Activated CD8-positive, alpha-beta memory T cell treated with anti-CD3 and anti-CD28 coated beads, Interleukin-2, amount 50 U/mL, for 1 hour (primary cell): ENCODE results near the gene MBTD1.
"Not testable (repeated sequence)": the region's sequence is repeated elsewhere in the genome, so short reads cannot be mapped to it uniquely, and the experiment has no call there.

Experiments
- DNase-seq: peaks from one replicate; pipeline ENCODE4 v3.0.0-alpha.2; 2020; ENCODE audit errors: extremely low read depth

The MBTD1 gene

GRCh38 chr17:51259564-51260236 lies at the start of gene MBTD1:
MBTD1 (minus strand) TSS chr17:51260049; CDS start chr17:51225161, 34,888 bp downstream.
- DNase-seq: peak; percentile 88

DNA sequence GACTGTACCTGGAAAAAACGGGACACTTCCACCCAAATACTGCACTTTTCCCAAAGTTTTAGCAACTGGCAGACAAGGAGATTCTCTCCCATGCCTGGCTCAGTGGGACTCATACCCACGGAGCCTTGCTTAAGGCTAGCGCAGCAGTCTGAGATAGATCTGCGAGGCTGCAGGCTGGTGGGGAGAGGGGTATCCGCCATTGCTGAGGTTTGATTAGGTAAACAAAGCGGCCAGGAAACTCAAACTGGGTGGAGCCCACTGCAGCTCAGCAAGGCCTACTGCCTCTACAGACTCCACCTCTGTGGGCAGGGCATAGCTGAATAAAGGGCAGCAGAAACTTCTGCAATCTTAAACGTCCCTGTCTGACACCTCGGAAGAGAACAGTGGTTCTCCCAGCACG lies 45.3 kb upstream of the MBTD1 start:
- no peak for DNase-seq

- no peak for DNase-seq
Observed at GRCh38 chr17:51299859-51300258, 40.0 kb upstream of the MBTD1 start.

DNA sequence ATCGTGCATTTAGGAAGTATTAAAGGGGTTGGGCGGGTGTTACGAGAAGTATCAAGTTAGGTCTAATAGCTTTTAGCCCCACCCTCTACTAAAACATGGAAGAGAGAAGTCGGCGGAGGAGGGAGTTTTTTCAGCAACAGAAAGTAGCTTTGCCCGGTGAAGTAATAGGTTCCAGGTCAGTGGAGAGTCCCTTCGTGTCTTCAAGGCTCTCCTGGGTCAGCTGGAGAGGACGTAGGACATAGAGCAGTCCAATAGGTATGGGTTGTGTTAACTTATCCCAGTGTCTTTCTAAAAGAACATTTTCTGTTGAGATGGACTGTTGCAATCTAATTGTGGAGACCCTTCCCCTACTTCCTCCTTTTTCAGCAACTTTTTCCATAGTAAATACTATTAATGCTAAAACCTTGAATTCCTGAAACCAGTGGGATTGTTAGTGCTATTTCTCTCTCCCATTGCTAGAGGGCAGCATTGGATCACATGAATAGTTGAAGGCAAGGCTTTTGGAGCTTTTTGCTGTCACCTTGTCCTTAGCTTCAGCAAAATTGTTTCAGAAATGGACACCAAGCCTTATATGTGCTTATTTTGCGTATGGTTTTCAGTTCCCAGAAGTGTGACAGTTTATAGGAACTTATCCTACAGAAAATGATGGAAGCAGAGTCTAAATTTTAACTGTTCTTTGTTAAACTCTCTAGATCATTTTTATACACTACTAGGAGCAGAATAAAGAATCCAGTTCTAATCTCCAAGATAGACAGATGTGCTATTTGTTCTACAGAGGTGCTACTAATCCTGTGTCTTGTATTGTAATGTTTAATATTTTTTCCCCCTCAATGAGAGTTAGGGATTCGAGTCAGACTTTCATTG lies 38.9 kb upstream of the MBTD1 start:
- no peak for DNase-seq

GRCh38 chr17:51294338-51294737 lies 34.5 kb upstream of the MBTD1 start:
- DNase-seq: not testable (repeated sequence)

- DNase-seq: no peak
Observed at GRCh38 chr17:51289696-51290111, 29.9 kb upstream of the MBTD1 start.

DNA sequence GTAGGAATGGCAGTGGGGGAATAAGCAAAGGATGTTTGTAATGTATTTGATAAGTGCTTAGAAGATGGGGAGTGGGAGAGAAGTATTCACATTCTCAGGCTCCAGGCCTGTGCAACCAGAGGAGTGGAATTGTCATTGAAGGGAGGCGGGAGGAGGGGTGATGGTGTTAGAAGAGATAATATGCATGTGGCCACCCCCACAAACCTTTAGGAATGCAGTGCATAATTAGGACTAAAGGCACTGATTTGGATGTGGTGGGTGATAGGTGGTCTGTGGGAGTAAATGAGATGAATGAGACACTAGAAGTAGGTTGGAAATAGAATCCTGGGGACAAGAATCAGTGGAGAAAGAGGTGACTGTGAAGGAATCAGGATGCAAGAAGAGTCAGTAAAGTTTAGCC lies 27.6 kb upstream of the MBTD1 start:
- DNase-seq: no peak

DNA sequence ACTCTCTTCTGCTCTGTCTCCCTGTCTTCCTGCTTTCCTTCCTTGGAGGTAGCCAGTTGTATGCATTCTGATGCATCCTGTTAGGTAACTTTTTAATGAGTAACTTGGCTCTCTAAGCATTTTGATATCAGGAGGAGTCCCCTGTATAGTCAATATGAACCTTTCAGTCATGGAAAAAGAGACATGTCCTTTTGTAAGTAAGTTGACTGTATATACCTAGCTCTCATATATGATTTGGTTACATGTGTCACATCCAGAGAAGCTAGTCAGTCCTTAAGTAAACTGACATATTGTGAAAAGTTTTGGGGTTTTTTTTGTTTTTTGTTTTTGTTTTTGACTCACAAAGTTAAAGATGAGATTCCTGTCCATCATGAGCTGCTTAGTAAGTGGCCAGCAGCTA lies 19.3 kb upstream of the MBTD1 start:
- DNase-seq: no peak

DNA sequence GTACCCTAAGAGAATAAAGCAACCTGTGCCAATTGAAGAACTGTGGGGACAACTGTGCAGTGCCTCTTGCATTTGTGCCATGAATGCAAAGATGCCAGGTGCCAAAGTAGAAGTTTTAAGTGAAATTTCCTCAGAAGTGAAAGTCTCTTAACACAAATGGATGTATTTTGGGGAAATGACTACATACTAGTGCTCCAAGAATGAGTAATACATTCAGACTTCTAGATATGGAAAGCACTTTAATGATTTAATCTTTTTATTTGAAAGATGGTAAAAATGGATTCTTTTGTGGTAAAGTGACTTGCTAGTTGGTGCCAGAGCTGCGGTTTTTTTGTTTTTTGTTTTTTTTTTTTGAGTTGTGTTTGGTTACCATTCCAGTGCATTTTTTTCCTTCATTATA lies 15.5 kb upstream of the MBTD1 start:
- no peak for DNase-seq

DNA sequence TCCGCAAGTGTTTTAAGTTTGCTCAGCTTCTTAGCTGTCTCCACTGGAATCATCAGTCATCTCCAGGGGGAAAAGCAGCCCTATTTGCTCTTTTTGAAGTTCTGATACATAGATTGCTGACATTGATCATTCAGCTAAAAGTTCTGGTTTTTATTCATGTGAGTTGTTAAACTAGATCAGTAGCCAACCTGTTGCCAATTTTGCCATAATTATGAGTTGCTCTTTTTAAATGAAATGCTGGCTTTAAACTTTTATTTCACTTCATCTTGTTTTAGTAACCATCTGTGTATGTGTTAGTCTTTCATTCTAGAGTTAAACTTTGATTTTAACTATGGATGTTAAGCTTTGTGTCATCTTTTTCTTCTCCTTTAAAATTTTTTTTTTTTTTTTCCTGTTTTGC lies 13.0 kb upstream of the MBTD1 start:
- DNase-seq: no peak

- DNase-seq: no peak
Observed at GRCh38 chr17:51270636-51271035, 10.8 kb upstream of the MBTD1 start.

GRCh38 chr17:51269991-51270390 lies 10.1 kb upstream of the MBTD1 start:
- DNase-seq: no peak

DNA sequence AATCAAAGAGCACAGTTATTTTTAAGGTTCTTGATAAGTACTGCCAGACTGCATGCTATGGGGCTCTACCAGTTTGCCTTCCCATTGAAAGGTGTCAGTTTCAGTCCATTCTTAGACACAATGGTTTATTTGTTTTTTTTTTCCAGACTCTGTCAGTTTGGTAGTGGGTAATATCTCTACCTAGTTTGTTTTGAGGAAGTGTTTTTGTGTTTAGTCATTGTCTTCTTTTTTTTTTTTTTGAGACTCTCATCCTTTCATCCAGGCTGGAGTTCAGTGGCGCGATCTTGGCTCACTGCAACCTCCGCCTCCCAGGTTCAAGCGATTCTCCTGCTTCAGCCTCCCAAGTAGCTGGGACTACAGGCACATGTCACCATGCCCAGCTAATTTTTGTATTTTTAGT lies 4.6 kb upstream of the MBTD1 start:
- DNase-seq: not testable (repeated sequence)

DNA sequence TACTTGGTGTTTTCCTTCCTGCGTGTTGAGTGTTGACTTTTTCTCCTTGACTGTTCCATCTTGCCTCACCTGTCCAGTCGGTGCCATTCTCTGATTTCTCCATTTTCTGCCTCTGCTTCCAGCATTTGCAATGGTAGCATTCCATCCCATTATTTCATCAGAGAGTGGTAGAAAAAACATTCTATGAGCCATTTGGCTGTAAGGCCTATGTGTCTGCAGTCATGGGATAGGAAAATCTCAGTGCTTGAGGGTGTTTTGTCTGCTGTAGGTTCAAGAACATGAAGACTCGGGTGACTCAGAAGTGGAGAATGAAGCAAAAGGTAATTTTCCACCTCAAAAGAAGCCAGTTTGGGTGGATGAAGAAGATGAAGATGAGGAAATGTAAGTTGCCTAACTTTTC lies 3.2 kb upstream of the MBTD1 start:
- no peak for DNase-seq

DNA sequence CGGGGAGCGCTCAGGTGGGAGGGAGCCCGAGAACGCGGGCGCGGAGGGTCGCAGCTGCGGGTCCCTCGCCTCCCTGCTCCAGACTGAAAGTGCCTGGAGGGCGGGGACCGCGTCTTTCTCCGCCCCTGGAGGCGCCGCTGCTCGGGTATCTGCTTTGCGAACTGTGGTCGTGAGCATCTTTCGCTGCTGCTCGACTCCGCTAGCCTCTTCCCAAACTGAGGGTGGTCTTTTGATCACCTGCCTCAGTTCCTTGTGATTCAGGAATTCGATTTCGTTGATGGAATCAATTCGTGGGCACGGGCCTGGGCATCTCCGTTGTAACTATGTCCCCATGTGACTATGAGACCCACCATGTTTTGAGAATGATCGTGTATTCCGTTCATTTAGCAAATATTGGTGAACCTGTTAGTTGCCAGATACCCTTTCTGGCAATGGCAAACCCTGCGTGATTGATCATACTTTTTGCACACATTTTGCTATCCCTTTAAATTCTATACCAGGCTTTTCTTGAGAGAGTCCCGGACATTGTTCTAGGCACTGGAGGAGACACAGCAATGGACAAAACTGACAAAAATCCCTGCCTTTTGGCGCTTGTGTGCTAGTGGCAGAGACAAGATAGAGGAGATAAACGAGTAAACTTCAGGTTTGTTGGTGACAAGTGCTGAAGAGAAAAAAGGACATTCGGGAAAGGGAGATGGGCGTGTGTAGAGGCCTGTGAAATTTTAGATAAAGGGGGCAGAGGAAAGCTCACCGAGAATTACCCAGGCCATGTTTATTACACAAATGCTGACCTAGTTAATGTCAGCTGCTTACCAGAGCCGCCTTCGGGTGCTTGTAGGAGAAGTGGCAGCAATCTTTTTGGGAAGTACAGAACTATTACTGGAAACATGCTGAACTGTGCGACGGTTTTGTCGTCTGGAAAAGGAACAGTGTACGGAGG lies 1.4 kb upstream of the MBTD1 start:
- DNase-seq: no peak

DNA sequence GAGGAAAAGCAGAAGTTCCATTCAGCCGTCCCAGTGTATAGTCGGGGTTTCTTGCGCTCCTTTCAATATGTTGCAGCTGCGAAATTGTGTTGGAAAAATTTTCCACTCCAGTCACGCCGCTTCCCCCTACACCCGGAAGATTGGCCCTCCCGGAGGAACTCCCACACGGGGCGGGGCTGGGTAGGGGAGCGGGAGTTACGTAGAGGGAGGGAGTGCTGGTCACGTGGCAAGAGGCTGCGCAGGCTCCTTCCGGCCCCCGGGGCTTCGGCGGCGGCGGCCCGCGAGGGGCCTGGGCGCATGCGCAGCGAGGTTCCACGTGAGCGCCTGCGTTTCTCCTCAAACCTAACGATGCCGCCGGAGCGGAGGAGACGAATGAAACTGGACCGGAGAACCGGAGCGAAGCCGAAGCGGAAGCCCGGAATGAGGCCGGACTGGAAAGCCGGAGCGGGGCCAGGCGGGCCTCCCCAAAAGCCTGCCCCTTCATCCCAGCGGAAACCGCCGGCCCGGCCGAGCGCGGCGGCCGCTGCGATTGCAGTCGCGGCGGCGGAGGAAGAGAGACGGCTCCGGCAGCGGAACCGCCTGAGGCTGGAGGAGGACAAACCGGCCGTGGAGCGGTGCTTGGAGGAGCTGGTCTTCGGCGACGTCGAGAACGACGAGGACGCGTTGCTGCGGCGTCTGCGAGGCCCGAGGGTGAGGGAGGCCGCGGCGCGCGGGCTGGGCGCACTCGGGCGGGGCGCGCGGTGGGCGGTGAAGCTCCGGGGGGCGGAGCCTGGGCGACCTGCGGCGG lies 581 bp upstream of the MBTD1 start, which contains the start of gene UTP18:
Gene UTP18, plus strand, starts transcription at position 310 of the 787 bp plus-strand sequence. Its CDS starts 39 bp downstream, at position 349.
- peak; percentile 92 for DNase-seq

DNA sequence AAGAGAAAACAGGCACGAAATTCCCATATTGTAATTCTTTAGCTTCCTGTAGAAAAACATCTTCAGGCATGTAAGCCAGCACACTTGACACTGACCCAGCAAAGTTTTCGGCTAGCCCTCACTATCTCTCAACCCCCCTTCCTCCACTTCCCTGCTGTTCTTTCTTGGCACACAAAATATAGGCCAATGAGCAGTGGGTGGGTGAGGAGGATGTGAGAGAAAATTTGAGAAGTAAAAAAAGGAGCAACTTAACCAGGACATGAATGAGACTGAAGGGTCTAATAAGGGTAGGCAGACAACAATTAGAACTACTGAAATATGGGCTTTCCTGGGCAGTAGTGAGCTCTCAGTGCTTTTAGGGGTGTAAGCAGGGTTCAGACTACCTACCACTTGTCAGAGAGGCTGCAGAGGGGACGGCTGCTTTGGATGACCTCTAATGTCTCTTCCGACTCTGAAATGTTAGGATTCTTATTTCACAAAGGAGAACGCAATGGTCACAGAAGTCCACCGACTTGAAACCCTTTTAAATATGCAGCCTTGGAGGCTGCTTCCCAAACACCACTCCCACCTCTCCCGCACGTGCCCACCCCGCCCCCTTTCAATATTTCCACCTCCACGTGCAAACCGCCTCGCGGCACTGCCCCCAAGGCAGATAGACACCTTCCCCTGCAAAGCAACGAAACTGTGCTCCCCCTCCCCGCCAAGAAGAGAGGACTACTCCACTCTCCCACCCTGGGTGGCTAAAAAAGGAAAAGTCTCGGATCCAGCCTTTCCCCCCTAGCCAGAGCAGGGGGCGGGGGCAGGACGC lies 889 bp downstream of the MBTD1 start:
- no peak for DNase-seq

DNA sequence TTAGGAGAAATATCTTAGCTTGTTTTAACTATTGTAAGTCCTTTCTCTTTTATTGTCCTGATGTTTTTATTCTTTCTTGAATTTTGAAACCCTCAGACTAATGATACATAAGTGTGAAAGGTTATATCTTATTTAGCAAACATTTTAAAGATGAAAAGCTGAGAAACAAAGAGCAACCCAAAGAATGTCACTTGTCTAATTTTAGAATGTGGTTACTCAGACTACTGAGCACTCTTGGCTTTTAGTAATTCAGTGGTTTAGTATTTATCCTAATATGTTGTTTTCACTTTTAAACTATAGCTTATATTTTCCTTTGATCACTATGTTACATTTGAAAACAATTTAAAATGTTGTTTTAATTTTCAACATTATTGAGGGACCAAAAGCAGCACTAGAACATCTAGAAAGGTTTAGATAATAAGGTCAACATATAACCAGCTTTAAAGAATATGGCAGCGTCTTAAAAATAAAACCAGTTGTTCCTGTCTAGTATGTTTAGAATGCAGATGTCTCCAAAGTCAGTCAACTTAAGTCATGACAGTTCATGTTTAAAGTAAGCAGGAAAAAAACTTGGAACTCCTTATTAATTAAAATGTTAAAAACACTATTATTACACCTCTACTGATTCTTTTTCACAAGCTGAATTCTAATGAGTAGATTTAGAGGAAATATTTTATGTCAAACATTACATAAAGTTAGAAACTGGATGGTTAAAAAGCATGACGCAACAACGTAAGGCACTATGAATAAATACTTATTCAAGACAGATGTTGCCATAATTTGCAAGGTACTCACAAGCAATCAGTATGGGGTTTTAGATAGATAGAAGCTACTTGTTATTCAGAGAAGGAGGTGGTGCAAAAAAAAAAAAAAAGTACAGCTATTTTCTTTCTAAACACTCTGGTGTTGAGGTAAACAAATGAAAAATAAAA lies 2.4 kb downstream of the MBTD1 start:
- DNase-seq: no peak

- DNase-seq: no peak
Observed at GRCh38 chr17:51256101-51256500, 3.7 kb downstream of the MBTD1 start.
